IPS-11a (cell line): ENCODE measurements around the gene WWC2.

Experiments
- H3K4me3 ChIP-seq: one replicate; pipeline ENCODE4 v1.5.1; 2013; ENCODE audit warnings: low read depth, low read length, control low read depth

Gene WWC2

DNA sequence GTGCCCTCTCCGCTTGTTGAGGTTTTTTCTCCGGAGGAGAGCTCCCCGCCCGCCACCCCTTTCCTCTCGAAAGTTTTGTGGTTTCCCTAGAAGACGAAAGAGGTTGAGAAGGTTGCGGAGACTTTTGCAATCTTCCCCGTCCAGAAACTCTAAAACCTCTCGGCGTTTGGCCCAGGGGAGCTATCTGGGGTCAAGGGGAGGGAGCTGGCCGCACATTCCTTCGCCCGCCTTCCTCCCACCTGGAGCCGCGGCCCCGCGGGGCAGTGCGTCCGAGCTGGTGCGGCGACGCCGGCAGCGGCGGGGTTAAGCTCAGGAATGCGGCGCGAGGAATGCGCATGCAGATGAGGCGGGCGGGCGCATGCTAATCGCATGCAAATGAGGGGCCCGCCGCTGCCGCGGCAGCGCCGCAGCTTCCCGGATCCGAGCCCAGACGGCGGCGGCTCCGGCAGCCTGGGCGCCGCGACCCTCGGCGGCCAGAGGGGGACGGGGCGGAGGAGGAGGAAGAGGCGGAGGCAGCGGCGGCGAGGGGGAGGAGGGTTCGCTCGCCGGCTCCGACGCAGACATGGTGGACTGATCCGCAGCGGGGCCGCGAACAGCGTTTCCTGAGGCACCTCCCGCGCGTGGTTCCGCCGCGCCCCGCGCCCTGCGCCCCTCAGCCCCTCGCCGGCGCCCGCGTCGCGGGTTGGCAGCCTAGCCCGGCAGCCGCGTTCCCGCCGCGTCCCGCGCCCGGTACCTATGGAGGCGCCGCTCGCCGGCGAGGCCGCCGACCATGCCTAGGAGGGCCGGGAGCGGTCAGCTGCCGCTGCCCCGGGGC lies at the start of gene WWC2:
Gene WWC2 (plus strand): TSS at position 535 of the 814 bp plus-strand sequence. CDS start 235 bp downstream, at position 770.
- H3K4me3 ChIP-seq, result peak within 1 kb of the TSS; percentile 81

DNA sequence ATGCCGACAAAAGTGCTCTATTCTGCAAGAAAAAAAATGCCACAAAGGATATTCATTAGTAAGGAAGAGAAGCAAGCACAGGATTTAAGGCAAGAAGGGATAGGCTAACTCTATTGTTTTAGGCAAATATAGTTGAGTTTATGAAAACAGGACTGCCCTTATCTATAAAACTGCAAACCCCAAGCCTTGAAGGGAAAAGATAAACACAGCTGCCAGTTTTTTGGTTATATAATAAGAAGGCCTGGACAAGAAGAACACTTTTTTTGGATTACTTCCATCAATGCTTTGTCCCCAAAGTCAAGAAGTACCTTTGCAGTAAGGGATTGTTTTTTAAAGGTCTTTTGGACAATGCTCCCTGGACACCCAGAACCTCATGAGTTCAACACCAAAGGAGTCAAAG lies 45.4 kb upstream of the WWC2 start:
- no peak overlapping the region for H3K4me3 ChIP-seq

DNA sequence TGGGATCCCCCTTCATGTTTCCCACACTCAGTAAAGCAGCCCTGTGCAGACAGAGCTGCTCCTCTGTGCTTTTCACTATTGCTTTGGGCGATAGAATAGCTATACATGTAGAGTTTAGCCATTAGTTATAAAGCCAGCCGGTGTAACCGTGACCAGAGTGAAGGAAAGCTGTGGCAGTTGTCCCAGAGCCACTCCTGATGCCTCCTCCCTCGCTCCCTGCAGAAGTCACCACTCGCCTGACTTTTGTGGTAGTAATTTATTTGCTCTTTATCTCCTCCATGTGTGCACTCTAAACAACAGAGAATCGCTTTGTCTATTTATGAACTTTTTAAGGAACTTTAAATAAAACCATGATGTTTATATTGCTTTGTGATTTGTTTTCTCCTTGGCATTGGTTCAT lies 41.8 kb upstream of the WWC2 start:
- H3K4me3 ChIP-seq, result no peak overlapping the region

DNA sequence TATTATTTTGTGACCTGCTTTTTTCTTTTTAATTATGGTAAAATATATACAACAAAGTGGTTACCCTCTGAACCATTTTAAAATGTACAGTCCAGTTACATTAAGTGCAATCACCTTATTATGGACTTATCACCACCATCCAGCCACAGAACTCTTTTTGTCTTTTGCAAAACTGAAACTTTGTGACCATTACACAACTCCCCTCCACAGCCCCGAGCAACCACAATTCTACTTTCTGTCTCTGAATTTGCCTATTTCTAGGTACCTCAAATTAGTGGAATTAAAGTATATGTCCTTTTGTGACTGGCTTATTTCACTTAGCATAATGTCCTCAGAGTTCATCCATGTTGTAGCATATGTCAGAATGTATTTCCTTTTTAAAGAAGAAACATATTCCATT lies 39.3 kb upstream of the WWC2 start:
- H3K4me3 ChIP-seq, result no peak overlapping the region

DNA sequence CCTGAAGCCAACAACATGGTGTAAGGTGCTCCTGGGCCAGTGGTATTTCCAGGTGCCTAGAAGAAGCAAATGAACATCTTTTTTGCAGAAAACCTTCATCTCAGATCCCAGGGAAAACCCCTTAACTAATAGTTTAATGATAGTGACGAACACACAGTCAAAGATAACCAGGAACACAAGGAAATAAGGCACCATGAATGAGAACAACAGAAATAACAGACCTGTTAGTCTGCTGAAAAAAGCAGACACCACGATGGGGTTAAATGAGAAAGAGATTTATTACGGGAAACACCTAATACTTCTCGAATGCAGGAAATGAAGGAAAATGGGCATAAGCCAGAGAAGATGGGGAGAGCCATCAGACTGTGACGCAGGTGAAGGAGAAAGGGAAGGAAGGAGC lies 30.6 kb upstream of the WWC2 start:
- H3K4me3 ChIP-seq, result no peak overlapping the region

DNA sequence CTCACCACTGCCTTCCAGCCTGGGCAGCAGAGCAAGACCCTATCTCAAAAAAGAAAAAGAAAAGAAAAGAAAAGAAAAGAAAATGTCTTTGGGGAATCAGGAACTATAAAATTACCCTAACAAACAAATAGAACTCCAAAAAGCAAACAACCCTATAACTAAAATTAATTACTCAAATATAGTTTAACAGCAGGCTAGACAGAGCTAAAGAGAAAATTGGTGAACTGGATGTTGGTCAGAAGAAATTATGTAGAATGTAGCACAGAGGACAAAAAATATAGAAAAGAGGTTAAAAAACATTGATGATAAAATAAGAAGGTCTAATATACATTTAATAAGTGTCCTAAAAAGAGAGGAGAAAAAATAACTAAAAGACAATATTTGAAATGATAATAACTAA lies 27.8 kb upstream of the WWC2 start:
- no peak overlapping the region for H3K4me3 ChIP-seq

DNA sequence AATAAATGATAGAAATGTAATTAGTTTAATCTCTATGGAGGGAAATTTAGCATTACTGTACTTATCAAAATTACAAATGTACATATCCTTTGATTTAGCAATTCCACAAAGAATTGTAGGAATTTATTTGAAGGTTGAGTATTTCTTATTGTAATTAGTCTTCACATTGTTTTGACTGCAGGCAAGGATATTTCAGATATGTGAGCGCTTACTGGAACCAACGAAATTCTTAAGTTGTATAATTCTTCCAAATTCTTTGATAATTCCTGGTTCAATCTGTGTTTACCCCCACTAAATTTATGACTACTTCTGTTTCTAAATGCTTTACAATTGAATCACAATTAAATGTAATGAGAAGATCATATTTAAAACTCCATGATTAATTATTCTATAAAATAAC lies 26.9 kb upstream of the WWC2 start:
- H3K4me3 ChIP-seq, result no peak overlapping the region

DNA sequence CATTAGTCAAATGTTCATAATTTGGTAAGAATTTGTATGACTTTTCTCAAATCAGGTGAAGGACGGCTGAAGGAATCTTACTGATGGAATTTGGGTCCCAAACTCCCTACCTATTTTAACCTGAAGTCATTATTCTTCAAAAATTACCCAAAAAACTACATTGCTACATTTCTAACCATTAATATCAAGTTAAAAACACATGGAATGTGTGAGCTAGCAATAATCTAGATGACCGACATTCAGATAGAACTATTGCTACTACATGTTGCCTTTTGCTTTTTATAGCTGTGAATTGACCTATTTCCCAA lies 25.3 kb upstream of the WWC2 start:
- H3K4me3 ChIP-seq, result no peak overlapping the region

DNA sequence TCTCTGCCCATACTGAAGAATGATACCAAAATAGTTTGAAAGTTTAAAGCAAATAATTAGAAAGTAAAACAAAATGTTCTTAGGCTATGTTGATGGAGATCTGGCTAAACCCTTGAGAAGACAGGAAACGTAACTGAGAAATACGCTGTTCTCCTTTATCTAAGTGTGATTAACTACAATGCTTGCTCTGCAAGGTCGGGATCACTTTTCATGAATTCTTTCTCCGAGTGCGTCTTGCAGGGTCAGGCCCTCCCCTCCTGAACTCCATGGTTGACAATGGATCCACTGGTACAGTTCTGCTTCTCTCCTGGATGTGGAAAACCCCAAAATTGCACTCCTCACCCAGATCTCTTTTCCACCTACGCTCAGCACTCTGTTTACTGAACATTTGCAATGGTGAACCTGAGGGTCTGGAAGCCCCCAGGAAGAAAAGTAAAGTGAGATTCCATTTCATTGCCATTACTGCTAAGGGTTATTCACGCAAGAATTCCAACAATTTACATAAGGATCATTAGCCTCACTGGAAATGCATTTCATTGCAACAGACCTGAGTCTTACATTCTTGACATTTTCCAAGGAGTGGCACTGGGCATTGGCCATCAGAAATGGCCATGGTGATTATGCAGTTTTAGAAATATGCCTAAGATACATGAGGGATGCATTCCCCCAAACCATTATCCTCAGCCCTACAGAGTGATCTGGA lies 24.6 kb upstream of the WWC2 start:
- no peak overlapping the region for H3K4me3 ChIP-seq

DNA sequence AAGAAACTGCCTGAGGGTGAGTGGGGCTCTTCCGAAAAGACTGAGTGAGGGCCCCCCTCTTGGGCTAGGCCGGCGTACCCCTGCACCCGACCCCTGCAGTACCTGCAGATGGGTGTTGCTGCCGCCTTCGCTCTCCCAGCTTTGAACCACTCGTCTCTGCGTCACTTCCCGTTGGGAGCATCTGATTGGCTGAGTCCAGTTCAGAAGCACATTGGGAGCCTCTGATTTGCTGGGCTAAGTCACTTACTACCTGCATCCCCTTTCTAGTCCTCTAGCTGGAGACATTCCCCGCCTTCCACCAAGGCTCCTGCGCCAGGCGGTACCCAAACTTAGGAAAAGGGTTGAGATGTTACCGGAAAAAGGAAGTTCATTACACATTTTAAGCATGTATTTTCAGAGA lies 20.4 kb upstream of the WWC2 start:
- no peak overlapping the region for H3K4me3 ChIP-seq

DNA sequence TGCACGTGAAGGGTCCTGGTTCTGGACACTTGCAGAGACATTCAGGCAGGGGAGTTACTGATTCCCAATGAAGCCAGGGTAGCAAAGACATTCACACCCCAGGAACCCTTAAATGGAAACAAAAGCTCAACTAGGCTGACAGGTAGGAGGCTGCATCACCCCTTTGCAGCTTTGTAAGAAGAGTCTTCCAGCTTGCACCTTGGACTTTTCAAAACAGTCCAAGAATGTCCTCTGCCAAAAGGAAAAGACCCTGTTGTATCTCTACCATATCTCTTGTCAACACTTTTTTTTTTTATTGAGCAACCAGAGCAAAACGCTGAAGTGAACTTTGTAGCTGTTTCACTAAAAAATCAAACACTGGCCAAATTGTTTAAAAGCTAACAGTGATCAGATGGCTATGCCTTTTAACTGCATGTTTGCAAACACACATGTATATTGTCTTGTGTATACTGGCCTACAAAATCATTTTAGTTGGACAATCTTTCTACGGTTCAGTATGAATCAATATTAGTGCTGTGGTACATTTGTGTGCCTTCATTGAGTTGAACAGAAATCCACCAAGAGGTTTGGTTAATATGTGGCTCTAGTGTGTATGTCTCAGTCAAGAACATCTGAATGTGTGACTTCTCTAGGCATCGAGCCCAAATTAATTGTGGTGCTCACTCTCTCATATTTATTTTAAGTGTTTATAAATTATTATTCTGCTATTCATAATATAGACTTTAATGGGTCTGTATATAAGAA lies 18.5 kb upstream of the WWC2 start:
- no peak overlapping the region for H3K4me3 ChIP-seq

DNA sequence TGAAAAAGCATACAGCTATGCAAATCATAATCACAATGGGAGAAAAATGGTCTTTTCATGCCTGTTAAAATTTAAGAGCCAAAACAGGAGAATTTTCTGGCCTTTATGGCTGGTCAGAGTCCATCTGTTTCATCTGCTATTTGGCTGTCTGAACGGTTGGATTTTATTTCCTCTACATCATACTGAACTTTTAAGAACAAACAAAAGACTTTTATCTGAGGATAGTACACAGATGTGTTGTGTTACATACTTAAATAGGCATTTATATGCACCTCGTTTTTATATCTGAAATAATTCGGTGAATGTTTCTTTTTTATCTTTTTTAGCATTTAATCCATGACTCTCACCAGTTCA lies 18.0 kb upstream of the WWC2 start:
- no peak overlapping the region for H3K4me3 ChIP-seq

DNA sequence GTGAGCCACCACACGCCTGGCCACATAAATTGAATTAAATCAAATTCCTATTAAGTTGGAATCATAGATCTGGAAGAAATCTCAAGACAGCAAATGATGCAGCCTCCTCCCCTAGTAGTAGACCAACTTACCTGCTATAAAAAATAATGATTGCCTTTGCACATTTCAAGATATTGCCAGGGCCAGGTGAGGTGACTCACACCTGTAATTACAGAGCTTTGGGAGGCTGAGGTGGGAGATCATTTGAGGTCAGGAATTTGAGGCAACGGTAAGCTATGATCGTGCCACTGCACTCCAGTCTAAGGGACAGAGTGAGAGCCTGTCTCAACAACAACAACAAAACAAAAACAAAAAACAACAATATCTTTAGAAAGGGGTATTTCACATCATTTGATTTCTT lies 17.0 kb upstream of the WWC2 start:
- no peak overlapping the region for H3K4me3 ChIP-seq

DNA sequence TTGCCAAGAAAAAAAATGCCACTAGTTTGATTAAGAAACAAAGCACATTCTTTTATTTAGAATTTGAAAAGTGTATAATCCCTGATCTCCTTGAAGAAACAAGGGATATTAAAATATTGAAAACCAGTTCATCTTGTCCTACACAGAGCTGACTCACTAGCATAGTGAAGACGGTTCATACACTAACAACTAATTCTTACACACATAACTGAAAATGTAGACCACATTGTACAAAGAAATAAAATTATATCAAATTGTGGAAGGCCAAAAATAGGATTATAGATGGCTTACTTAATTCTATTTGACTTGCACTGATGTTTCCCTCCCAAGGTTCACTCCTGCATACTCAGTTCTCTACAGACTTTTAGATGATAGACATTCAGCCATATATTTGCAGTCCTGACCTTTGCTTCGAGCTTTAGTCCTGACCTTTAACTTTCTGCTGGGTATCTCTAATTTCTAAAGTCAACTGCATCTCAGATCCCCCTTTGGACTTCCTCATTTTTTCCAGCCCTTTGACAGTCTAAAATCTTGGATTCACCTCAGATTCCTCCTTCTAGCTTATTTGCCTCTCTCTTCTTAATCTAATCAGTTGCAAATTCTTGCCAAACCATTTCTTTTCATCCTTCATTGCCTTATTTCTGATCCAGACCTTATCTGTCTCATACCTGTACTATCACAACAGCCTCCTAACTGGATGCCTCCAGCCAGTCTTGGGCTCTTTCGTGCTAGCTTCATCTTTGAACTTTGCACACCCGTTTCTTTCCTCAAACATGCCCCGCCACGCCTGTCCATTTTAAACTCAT lies 4.5 kb upstream of the WWC2 start:
- H3K4me3 ChIP-seq, result no peak overlapping the region

DNA sequence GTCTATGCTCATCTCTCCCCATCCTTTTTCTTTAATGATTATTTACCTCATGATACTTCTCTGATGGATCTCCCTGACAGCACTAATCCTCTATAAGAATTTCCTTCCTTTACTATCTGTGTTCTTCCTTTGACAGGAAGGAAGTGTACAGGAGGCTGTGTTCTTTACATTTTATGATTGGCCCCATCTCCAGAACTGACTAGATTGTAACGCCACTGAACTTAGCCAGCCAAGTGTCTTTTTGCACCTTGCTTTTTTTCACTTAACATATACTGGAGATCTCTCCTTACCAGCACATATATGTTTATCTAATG lies 3.9 kb upstream of the WWC2 start:
- H3K4me3 ChIP-seq, result no peak overlapping the region

DNA sequence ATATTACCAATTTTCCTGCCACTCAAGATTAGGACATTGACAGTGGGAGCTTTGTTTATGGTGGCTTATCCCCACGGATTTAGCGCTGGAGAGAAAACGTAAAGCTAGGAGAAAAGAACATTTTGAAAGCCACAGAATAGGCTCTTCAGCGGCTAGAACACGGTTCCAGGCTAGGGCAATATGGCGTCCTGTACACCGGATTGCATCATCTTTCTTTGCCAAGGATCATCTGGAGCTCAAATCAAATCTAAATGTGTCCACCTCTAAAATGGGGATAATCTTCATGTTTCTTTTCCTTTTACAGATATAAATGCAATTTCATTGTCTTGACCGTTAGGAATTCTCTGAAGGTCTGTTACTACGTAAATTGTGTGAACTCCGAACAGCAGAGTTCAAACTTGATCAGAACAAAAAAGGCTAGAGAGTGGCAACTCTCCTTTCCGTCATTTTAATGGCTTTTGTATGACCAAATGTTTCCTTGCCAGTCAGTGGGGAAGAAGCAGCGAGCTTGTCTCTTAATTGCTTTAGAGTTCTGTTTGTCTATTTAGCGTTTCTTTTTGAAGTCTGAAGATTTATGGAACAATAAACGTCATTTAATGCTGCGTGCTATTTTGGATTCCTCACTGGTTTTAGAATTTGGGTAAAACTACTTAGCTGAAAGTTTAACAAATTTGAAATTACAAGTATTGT lies 2.6 kb upstream of the WWC2 start:
- no peak overlapping the region for H3K4me3 ChIP-seq

DNA sequence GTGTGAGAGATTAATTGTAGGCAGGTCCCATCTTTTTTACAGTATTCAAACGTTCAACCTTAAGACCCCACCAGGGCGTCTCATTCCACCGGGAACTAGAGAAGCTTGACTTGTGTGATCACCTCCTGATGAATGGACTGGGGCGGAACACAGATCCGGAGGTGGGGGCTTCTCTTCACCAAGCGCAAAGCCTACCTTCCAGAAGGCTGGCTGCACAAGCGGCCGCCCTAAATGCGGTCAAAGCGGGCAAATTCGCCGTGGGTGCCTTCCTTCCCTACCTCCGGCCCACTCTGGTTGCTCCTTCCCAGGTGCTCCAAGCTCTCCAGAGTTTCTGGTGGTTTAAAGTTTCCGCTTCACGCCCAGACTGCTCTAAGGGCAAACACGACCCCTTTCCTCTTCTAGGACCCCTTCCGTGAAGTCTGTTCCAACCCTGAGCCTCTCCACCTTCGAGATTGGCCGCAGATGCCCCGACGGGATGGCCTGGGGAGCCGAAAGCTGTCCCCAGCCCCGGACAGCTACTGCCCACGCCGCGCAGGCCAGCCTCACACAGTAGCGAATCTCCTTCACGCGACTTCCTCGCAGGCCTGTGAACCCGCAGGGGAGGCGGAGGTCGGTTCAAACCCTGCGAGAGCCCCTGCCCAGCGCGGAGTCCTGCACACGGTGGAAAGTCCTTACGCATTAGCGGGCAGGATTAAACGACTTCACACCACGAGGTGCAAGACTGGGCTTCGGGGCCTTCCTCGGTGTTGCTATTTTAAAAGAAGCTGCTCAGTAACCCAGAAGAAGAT lies 1.6 kb upstream of the WWC2 start:
- peak overlapping the region; percentile 59 for H3K4me3 ChIP-seq

DNA sequence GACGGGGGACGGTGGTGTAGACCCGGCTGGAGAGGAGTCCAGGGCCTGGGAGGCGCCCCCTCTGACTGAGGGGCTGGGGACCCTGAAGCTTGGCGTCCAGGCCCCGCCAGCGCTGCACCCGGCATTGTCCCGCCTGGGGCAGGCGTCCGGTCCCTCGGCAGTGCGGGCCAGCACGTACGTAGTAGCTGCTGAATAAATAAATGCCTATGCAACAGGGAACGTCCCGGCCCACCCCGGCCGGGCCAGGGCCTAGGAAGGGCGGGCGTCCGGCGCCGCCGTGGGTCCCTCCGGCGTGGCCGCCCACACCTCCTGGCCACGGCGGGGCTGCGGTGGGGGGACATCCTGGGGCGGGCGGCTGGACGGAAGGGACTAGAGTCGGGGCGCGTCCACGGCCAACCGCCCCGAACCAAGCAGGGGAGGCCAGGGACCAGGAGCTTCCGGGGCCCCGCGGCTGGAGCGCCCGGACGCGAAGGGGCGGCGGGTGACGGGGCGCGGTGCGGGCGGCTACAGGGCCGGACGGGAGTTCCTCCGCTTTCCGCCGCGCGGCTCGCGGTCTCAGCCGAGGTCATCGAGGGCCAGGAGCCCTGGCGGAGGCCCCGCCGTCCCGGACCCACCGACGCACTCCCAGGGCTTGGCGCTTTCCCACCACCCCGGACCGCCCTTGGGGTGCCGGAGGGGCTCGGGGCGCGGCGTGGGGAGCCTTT lies 886 bp upstream of the WWC2 start:
- peak overlapping the region; percentile 59 for H3K4me3 ChIP-seq

DNA sequence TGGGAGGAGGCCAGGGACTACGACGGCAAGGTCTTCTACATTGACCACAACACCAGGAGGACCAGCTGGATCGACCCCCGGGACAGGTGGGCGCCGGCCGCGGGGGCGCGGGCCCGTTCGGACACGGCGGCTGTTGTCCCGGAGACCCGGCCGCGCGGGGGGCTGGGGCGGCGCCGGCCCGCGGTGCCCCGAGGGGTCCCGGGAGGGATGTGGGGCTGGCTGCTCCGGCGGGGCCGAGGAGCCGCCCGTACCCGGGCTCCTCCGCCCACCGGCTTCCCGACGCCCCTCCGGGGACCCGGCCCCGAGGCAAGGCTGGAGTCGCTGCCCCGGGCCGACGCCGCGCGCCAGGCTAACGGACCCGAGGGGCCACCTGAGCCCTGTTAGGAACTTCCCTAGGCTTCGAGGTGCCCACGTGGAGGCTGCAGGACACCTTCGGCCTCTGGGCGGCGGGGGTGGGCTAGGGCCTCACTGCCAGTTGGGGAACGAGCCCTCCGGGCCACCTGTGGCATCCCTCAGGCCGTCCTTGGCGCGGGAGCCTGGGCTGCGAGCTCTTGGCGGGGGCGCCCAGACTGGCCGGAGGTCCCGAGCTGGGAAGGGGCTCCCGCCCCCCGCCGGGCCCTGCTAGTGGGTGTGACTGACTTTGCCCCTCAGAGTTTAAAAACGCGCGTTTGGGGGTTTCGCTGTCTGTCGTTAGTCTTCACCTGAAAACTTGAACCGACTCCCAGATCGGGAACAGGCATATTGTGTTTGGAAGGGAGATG lies 660 bp downstream of the WWC2 start:
- peak overlapping the region; percentile 81 for H3K4me3 ChIP-seq
